Psoas muscle (tissue), 8 donors: Measurements from ENCODE around the gene C1QTNF3. TPM values are rescaled to one million over a fixed set of nuclear protein-coding genes. Genes with fewer than 3 reads are reported as not detected.
A peak's percentile ranks its signal among the peaks of the same experiment; 100 is the strongest.

Experiments
- ATAC-seq, 4 donors: fragments of 200-7000 bp; cut with Tn5 transposase; one replicate each; pipeline ENCODE4 v1.9.1; 2020; ENCODE audit warnings: moderate library complexity in 3 of 4, mild to moderate bottlenecking in 2 of 4
- DNase-seq, 2 donors: peaks; one replicate each; pipeline ENCODE4 v3.0.0-alpha.2; 2020
- H3K27ac ChIP-seq: fragments of 200-600 bp; one replicate; pipeline ENCODE4 v1.8.0; 2022
- H3K27me3 ChIP-seq, 3 donors: fragments of 200-600 bp in 1 of 3; one replicate each; pipeline versions ENCODE4 v1.6.1 to v1.8.0; 2013 to 2022; ENCODE audit warnings: low read length in 2 of 3, mild to moderate bottlenecking in 2 of 3, moderate library complexity in 1 of 3; ENCODE audit not compliant: insufficient read depth in 3 of 3
- H3K36me3 ChIP-seq, 2 donors: fragments of 200-600 bp in 1 of 2; one replicate each; pipeline versions ENCODE4 v1.6.1 to v1.8.0; 2013 to 2022; ENCODE audit warnings: low read depth in 1 of 2, mild to moderate bottlenecking in 1 of 2, moderate library complexity in 1 of 2; ENCODE audit not compliant: insufficient read depth in 1 of 2
- H3K4me1 ChIP-seq: fragments of 200-600 bp; one replicate; pipeline ENCODE4 v1.8.0; 2022
- H3K4me3 ChIP-seq: fragments of 200-600 bp; one replicate; pipeline ENCODE4 v1.8.0; 2022; ENCODE audit warnings: mild to moderate bottlenecking
- H3K9me3 ChIP-seq: fragments of 200-600 bp; one replicate; pipeline ENCODE4 v1.8.0; 2022
- WGBS, 3 donors: extraction: QIAGEN DNeasy Blood & Tissue Kit; methylation state at CpG; one replicate each; pipeline versions ENCODE4 v1.1.6 to v1.1.7; 2013; 5-methylcytosine and 5-hydroxymethylcytosine counted together
- intact Hi-C, 2 donors: fragments of 100-400 bp; cut with DNase I; formaldehyde crosslinking; loops; one replicate each; pipeline versions ENCODE4 v1.11.0 to v1.14.2; 2022
- polyA plus RNA-seq, 3 donors: library from polyadenylated mRNA; stranded (reverse); fragments of 200-250 nt; gene quantifications; one replicate each; pipeline ENCODE4 v1.2.3, GENCODE V29; 2013
- total RNA-seq, 4 donors: library from RNA; stranded (reverse); fragmentation: NEBNext Ultra II Directional in 2 of 4; extraction: Animal tissue kit (Norgen Biotek cat#: 25700) in 2 of 4; gene quantifications; one replicate each; pipeline versions ENCODE4 v1.2.1 to v1.2.4, GENCODE V29; 2021 to 2023
- TF ChIP-seq, protein P1 (sequence below): fragments of 200-600 bp; IDR thresholded peaks from one replicate; pipeline ENCODE4 v1.8.0; 2022; ENCODE audit warnings: antibody characterized with exemption
- donor health status: healthy with polysubstance abuse.
- donor health status: DM: no; HTN: no; CAD: no; lungs with moderate emphysema.
- donor health status: Bipolar disorder and iron deficiency.
- donor health status: healthy.
- donor health status: DM: yes; HTN: yes; CAD: no.
- donor health status: DM: no; HTN: no; CAD: no.
- donor health status: DM: no; HTN: no; CAD: no.
- donor health status: DM: yes; HTN: yes; CAD: no.

Gene C1QTNF3
- total and polyA plus RNA-seq, 7 donors, result 0.31 to 5.9 (median 0.55) TPM; not detected in 1

- intact Hi-C loops, result no loop called here
- Histone ChIP-seq H3K4me3 (no peak overlapping the region), H3K27me3 (no peaks in the 10 kb centered on the region), H3K36me3 (peaks cover 0 to 7% of the 10 kb centered on the region in 2 donors), H3K9me3 (no peaks in the 10 kb centered on the region), H3K4me1 (peaks cover 15% of the 10 kb centered on the region), H3K27ac (no peak overlapping the region)
- TF ChIP-seq, protein P1, sequence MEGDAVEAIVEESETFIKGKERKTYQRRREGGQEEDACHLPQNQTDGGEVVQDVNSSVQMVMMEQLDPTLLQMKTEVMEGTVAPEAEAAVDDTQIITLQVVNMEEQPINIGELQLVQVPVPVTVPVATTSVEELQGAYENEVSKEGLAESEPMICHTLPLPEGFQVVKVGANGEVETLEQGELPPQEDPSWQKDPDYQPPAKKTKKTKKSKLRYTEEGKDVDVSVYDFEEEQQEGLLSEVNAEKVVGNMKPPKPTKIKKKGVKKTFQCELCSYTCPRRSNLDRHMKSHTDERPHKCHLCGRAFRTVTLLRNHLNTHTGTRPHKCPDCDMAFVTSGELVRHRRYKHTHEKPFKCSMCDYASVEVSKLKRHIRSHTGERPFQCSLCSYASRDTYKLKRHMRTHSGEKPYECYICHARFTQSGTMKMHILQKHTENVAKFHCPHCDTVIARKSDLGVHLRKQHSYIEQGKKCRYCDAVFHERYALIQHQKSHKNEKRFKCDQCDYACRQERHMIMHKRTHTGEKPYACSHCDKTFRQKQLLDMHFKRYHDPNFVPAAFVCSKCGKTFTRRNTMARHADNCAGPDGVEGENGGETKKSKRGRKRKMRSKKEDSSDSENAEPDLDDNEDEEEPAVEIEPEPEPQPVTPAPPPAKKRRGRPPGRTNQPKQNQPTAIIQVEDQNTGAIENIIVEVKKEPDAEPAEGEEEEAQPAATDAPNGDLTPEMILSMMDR, result no peak
- DNase-seq (no peak), ATAC-seq (peak in 3 of 4 donors; percentile 42 to 44 (median 44))
- WGBS, 3 donors, result 38 to 53% (median 39%) methylated on average over 5 of the region's 5 CpGs
Observed at GRCh38 chr5:34053571-34054399, 10.8 kb upstream of the C1QTNF3 start.

DNA sequence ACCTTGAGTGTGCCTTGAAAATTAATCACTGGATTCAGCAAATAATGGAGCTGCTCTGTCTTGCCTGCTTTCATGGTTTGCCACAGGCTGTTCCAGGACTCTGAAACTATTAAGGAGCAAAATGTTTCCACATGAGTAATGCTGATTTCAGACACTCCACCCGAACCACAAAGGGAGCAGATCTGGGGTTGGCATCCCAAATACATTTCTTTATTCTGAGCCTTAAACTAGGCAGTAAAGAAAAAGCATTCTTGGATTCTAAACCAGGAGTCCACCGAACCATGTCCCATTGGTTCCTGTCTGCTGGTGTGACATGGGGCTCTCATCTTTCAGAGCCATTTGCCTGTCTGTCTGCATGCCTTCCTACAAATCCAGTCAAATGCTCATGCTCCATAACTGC lies 10.1 kb upstream of the C1QTNF3 start:
- 38 to 59% (median 39%) methylated on average over 2 of the region's 2 CpGs for WGBS, 3 donors
- Histone ChIP-seq H3K27me3 (no peaks in the 10 kb centered on the region), H3K9me3 (no peaks in the 10 kb centered on the region), H3K4me3 (no peak overlapping the region), H3K36me3 (peaks cover 0 to 7% of the 10 kb centered on the region in 2 donors), H3K4me1 (peaks cover 15% of the 10 kb centered on the region), H3K27ac (no peak overlapping the region)
- no peak for DNase-seq
- ATAC-seq, result no peak
- TF ChIP-seq, protein P1, result no peak
- intact Hi-C loops, result no loop called here

DNA sequence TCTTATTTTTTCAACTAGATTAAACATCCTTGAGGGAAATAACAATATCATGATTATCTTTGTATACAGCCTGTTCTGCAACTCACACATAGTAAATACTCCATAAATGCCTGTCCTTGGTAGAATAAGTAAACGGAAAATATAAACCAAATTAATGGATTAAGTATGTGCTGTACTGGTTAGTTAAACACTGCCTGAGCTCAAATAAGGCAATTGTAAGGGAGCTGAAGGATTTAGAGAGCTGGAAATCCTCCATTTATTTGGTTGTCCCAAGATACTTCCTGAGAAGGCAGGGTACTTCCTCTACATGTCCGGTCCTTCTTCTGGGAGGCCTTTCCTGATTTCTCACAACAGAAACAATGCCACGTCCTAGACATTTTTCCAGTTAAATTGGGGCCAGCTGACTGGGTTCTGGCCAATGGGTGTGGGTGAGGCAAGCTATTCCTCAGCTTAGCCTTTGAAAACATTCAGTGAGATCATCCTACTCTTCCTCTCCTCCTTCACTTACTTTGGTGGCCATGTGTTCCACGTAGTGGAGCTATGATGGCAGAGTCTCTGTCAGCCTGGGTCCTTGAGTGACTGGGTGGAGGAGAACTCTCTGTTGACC lies 8.5 kb upstream of the C1QTNF3 start:
- ATAC-seq, result no peak
- WGBS, 3 donors, result 77 to 79% (median 77%) methylated on average over 4 of the region's 4 CpGs
- TF ChIP-seq, protein P1, result no peak
- Histone ChIP-seq H3K4me1 (peaks cover 15% of the 10 kb centered on the region), H3K27me3 (no peaks in the 10 kb centered on the region), H3K27ac (no peak overlapping the region), H3K36me3 (peaks cover 0 to 7% of the 10 kb centered on the region in 2 donors), H3K9me3 (no peaks in the 10 kb centered on the region), H3K4me3 (no peak overlapping the region)
- intact Hi-C loops, result no loop called here
- no peak for DNase-seq

DNA sequence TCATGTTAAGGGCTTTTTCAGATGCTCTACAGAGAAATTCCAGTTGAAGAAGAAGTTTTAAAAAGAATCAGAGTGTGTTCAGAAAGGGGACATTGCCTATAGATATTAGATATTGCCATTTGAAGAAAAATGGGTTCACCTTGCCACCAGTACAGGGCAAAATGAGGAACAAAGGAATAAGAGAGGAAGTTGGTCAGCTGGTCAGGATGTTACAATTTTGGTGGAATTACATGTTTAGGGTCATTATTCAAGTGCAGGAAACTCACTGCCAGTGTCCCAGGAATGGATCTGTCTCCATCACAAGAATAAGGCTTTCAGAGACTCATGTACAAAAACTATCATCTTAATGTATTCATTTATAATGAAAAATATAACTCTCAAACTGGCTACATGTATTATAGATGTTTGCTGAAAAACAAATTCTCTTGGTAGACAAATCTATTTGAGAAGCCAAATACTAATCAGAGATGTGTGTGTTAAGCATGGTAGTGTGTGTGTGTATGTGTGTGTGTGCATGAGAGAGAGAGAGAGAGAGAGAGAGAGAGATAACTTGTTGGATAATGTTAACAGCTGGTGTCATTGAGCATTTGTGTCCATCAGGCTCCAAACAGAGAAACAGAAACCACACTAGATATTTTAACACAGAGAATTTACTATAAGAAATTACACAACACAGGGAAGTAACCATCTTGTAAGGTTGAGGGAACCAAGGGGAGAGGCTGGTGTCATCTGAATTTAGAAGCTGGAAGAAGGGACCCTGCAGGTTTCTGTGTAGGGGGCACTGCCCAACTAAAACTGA lies 5.0 kb upstream of the C1QTNF3 start:
- Histone ChIP-seq H3K27me3 (no peaks in the 10 kb centered on the region), H3K27ac (no peak overlapping the region), H3K4me3 (no peak overlapping the region), H3K4me1 (peaks cover 29% of the 10 kb centered on the region), H3K36me3 (peaks cover 0 to 7% of the 10 kb centered on the region in 2 donors), H3K9me3 (no peaks in the 10 kb centered on the region)
- DNase-seq (no peak), ATAC-seq (no peak)
- intact Hi-C loops, result loop anchor here in 1 of 2 donors (5.0 kb wide), 1 partner anchor 41 kb away; the partner anchor contains the start of gene AMACR
- TF ChIP-seq, protein P1, result no peak
